HepG2 (cell line): ENCODE results near the gene MYH7B. TPM values are rescaled to one million over a fixed set of nuclear protein-coding genes. Genes with fewer than 3 reads are reported as not detected.

Experiments
- ATAC-seq: fragments of 200-7000 bp; cut with Tn5 transposase; 3 replicates; pipeline ENCODE4 v1.9.1; 2020; ENCODE audit warnings: mild to moderate bottlenecking, moderate library complexity
- BruUV-seq: library from RNA; stranded (reverse); fragments of 400-500 nt; replicated peaks from 2 replicates; lab custom pipeline; 2021; lab: Mats Ljungman, UMichigan
- CTCF ChIA-PET: fragments of 300-600 bp; formaldehyde crosslinking; extraction: SDS; loops from one replicate; lab custom pipeline; 2021; ENCODE audit warnings: low total read pairs, inconsistent platforms, low intra/inter-chr PET ratio; lab: Yijun Ruan, JAX
- POLR2A ChIA-PET: fragments of 350-600 bp; sonication (Branson Sonifier 250); formaldehyde crosslinking; loops from one replicate; lab custom pipeline; 2020; ENCODE audit warnings: antibody characterized with exemption, inconsistent platforms; lab: Yijun Ruan, JAX
- DNase-seq: peaks from one replicate; pipeline ENCODE4 v3.0.0-alpha.2; 2015; ENCODE audit warnings: low spot score
- FAIRE-seq: peaks from 3 replicates; lab custom pipeline; 2011; peaks lifted over from hg19 to GRCh38; lab: Jason Lieb, UNC
- H2AFZ ChIP-seq: one replicate; pipeline ENCODE4 v1.6.1; 2011; ENCODE audit warnings: low read length, inconsistent platforms
- H3K27ac ChIP-seq: fragments of 300-600 bp; 3 replicates; pipeline ENCODE4 v1.8.0; 2011; ENCODE audit warnings: mixed run types, mild to moderate bottlenecking, mixed read lengths, low read length, inconsistent platforms; ENCODE audit not compliant: insufficient read depth; ENCODE audit errors: extremely low read length
- H3K27me3 ChIP-seq, 2 experiments: fragments of 200-600 bp in 1 of 2; 2 replicates in 1 of 2; 3 replicates in 1 of 2; pipeline versions ENCODE4 v1.6.0 to v1.8.0; 2011; ENCODE audit warnings: low read length in 2 of 2, mild to moderate bottlenecking in 2 of 2, moderate library complexity in 2 of 2, inconsistent platforms in 1 of 2; ENCODE audit not compliant: insufficient read depth in 2 of 2, control insufficient read depth in 1 of 2
- H3K36me3 ChIP-seq, 2 experiments: fragments of 200-600 bp in 1 of 2; replicated peaks in 1 of 2; 2 replicates in 1 of 2; 3 replicates in 1 of 2; pipeline versions ENCODE4 v1.5.1 to v1.8.0; 2011; ENCODE audit warnings: low read length in 2 of 2, inconsistent platforms in 1 of 2; ENCODE audit not compliant: insufficient read depth in 2 of 2, control insufficient read depth in 1 of 2
- H3K4me1 ChIP-seq: 2 replicates; pipeline ENCODE4 v1.5.1; 2012; ENCODE audit warnings: low read length, inconsistent platforms; ENCODE audit not compliant: insufficient read depth
- H3K4me2 ChIP-seq: 2 replicates; pipeline ENCODE4 v1.6.0; 2011; ENCODE audit warnings: low read depth, low read length, inconsistent platforms
- H3K4me3 ChIP-seq, 3 experiments: fragments of 200-600 bp in 1 of 3; sonication (generic), shearing (Covaris generic) in 1 of 3; replicated peaks in 1 of 3; 2 replicates each; pipeline ENCODE4 v1.5.1; 2011 to 2016; ENCODE audit warnings: low read length in 3 of 3, inconsistent platforms in 2 of 3, low read depth in 2 of 3, mild to moderate bottlenecking in 2 of 3, control low read depth in 1 of 3, mixed read lengths in 1 of 3; ENCODE audit not compliant: insufficient read depth in 1 of 3
- H3K79me2 ChIP-seq: one replicate; pipeline ENCODE4 v1.6.1; 2011; ENCODE audit warnings: low read length, inconsistent platforms; ENCODE audit not compliant: insufficient read depth
- H3K9ac ChIP-seq: 2 replicates; pipeline ENCODE4 v1.6.0; 2011; ENCODE audit warnings: mild to moderate bottlenecking, low read depth, low read length, inconsistent platforms; ENCODE audit not compliant: insufficient read depth
- H3K9me3 ChIP-seq: 2 replicates; pipeline ENCODE4 v1.5.1; 2012; ENCODE audit warnings: mild to moderate bottlenecking, low read length
- H4K20me1 ChIP-seq: 2 replicates; pipeline ENCODE4 v1.6.0; 2011; ENCODE audit warnings: inconsistent platforms, mild to moderate bottlenecking, low read length, moderate library complexity; ENCODE audit not compliant: insufficient read depth
- AGO2 ChIP-seq: fragments of 200-400 bp; formaldehyde crosslinking; optimal IDR thresholded peaks from 2 replicates; pipeline ENCODE3; 2017; ENCODE audit warnings: mild to moderate bottlenecking, low read depth, low read length, moderate library complexity
- MTA1 ChIP-seq: sonication (generic); formaldehyde crosslinking; IDR thresholded peaks from 2 replicates; pipeline ENCODE4 v1.4.0; 2020; ENCODE audit warnings: missing genetic modification reagents, mild to moderate bottlenecking, borderline replicate concordance
- MZF1 ChIP-seq: sonication (generic); formaldehyde crosslinking; IDR thresholded peaks from 2 replicates; pipeline ENCODE4 v1.8.1; 2023; ENCODE audit warnings: mild to moderate bottlenecking, missing genetic modification reagents, borderline replicate concordance
- NFKB2 ChIP-seq: sonication (generic); formaldehyde crosslinking; IDR thresholded peaks from 2 replicates; pipeline ENCODE4 v1.4.0; 2020; ENCODE audit warnings: missing genetic modification reagents, borderline replicate concordance
- PLRG1 ChIP-seq: fragments of 450-650 bp; conservative IDR thresholded peaks from 2 replicates; pipeline ENCODE4 v1.6.1; 2016
- REL ChIP-seq: sonication (generic); formaldehyde crosslinking; conservative IDR thresholded peaks from 2 replicates; pipeline ENCODE4 v1.8.0; 2022; ENCODE audit warnings: mild to moderate bottlenecking, missing genetic modification reagents, moderate library complexity
- RFXAP ChIP-seq: sonication (generic); formaldehyde crosslinking; IDR thresholded peaks from 2 replicates; pipeline ENCODE4 v1.4.0; 2020; ENCODE audit warnings: missing genetic modification reagents, borderline replicate concordance
- TARDBP ChIP-seq: sonication (generic); formaldehyde crosslinking; IDR thresholded peaks from 2 replicates; pipeline ENCODE4 v1.8.0; 2022; ENCODE audit warnings: mild to moderate bottlenecking, missing genetic modification reagents
- THAP9 ChIP-seq: sonication (generic); formaldehyde crosslinking; IDR thresholded peaks from 2 replicates; pipeline ENCODE4; 2020; ENCODE audit warnings: missing genetic modification reagents, mild to moderate bottlenecking, borderline replicate concordance
- TOPORS ChIP-seq: sonication (generic); formaldehyde crosslinking; IDR thresholded peaks from 2 replicates; pipeline ENCODE4 v1.8.0; 2023; ENCODE audit warnings: mild to moderate bottlenecking, missing genetic modification reagents
- ZFP36L2 ChIP-seq: sonication (generic); formaldehyde crosslinking; IDR thresholded peaks from 2 replicates; pipeline ENCODE4 v1.4.0; 2020; ENCODE audit warnings: missing genetic modification reagents
- ZFP91 ChIP-seq: sonication (generic); formaldehyde crosslinking; IDR thresholded peaks from 2 replicates; pipeline ENCODE4 v1.9.0; 2022; ENCODE audit warnings: missing genetic modification reagents, mild to moderate bottlenecking, borderline replicate concordance
- ZFY ChIP-seq: sonication (generic); formaldehyde crosslinking; IDR thresholded peaks from 2 replicates; pipeline ENCODE4 v1.4.0; 2020; ENCODE audit warnings: missing genetic modification reagents
- ZNF224 ChIP-seq: sonication (generic); formaldehyde crosslinking; IDR thresholded peaks from 2 replicates; pipeline ENCODE4 v1.5.0; 2020; ENCODE audit warnings: mild to moderate bottlenecking, missing genetic modification reagents
- ZNF230 ChIP-seq: sonication (generic); formaldehyde crosslinking; IDR thresholded peaks from 2 replicates; pipeline ENCODE4 v1.4.0; 2020; ENCODE audit warnings: mild to moderate bottlenecking, missing genetic modification reagents
- ZNF292 ChIP-seq: sonication (generic); formaldehyde crosslinking; IDR thresholded peaks from 2 replicates; pipeline ENCODE4 v1.8.1; 2022; ENCODE audit warnings: mild to moderate bottlenecking, low read depth, missing genetic modification reagents, borderline replicate concordance
- ZNF589 ChIP-seq: sonication (generic); formaldehyde crosslinking; conservative IDR thresholded peaks from 2 replicates; pipeline ENCODE4 v1.8.0; 2022; ENCODE audit warnings: mild to moderate bottlenecking, moderate library complexity, missing genetic modification reagents
- ZSCAN30 ChIP-seq: sonication (generic); formaldehyde crosslinking; IDR thresholded peaks from 2 replicates; pipeline ENCODE4 v1.5.0; 2020; ENCODE audit warnings: mild to moderate bottlenecking, missing genetic modification reagents
- WGBS: methylation state at CpG from one replicate; pipeline ENCODE4 v1.1.6; 2017; ENCODE audit warnings: low lambda C conversion rate; 5-methylcytosine and 5-hydroxymethylcytosine counted together
- in situ Hi-C: cut with HindIII; loops from 2 replicates; pipeline ENCODE4 v1.10.0; 2017; ENCODE audit warnings: low pct_unique_long_range_greater_than_20kb; ENCODE audit not compliant: extremely low pct_ligation_motif_present
- intact Hi-C: fragments of 100-400 bp; cut with micrococcal nuclease; formaldehyde crosslinking; loops from one replicate; pipeline ENCODE4 v1.10.0; 2022; ENCODE audit not compliant: unreplicated experiment
- polyA plus RNA-seq, 8 experiments: library from polyadenylated mRNA; depleted of rRNA in 3 of 8; stranded (reverse) in 7 of 8; unstranded in 1 of 8; fragments of >200 nt; fragmentation: Illumina TruSeq in 4 of 8; extraction: Trizol in 4 of 8; gene quantifications; 2 replicates each; pipeline versions ENCODE4 v1.2.1 to v1.2.3, GENCODE V29; 2011 to 2016; ENCODE audit warnings: low read depth in 4 of 8, missing spikeins in 1 of 8, mixed read lengths in 1 of 8; ENCODE audit not compliant: insufficient read depth in 1 of 8
- total RNA-seq, 5 experiments: library from RNA; depleted of rRNA; stranded (reverse); fragments of >200 nt; fragmentation: Illumina TruSeq; extraction: Trizol; gene quantifications; 2 replicates each; pipeline ENCODE4 v1.2.3, GENCODE V29; 2016; ENCODE audit warnings: low read depth in 1 of 5
- TF ChIP-seq, protein P1 (sequence below): sonication (generic); formaldehyde crosslinking; IDR thresholded peaks from 2 replicates; pipeline ENCODE4 v1.4.0; 2020; ENCODE audit warnings: mild to moderate bottlenecking, low read depth, missing genetic modification reagents

MYH7B gene
- total and polyA plus RNA-seq, 2 of the 13 experiments (the other 11 are each of a cell fraction or from before 2014, with no cell fraction given), result 0.05 to 0.20 TPM

DNA sequence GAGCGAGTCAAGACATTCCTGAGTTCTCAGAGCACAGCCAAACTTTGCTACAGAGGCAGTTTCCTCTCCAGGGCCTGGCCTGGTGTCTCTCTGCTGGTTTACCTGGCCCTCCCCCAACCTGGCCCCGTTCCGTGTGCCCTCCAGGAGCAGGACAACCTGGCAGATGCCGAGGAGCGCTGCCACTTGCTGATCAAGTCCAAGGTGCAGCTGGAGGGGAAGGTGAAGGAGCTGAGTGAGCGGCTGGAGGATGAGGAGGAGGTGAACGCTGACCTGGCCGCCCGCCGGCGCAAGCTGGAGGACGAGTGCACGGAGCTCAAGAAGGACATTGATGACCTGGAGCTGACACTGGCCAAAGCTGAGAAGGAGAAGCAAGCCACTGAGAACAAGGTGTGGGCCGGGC, 39.5 kb downstream of the MYH7B start:
- H3K9ac ChIP-seq, result peak overlapping the region; percentile 22; the same call in 1 of the 2 replicates
- H3K4me2 ChIP-seq, result no peak overlapping the region
- 94% methylated on average over 14 of the region's 14 CpGs for WGBS
- no peak overlapping the region for H2AFZ ChIP-seq
- ATAC-seq (no peak; the same call in 2 of the 3 replicates), DNase-seq (no peak), FAIRE-seq (no peak)
- BruUV-seq, result no TSS peak
- H4K20me1 ChIP-seq, result no peaks in the 10 kb centered on the region
- H3K27me3 ChIP-seq, result no peaks in the 10 kb centered on the region
- peaks cover 17% of the 10 kb centered on the region for H3K4me1 ChIP-seq
- no peak overlapping the region for H3K4me3 ChIP-seq
- ChIA-PET CTCF (no interaction called here), POLR2A (no interaction called here)
- no peaks in the 10 kb centered on the region for H3K79me2 ChIP-seq
- in situ Hi-C loops, result no loop called here
- peak overlapping the region; percentile 29 for H3K27ac ChIP-seq
- peaks cover 16 to 23% of the 10 kb centered on the region in 2 experiments for H3K36me3 ChIP-seq
- intact Hi-C loops, result no loop called here
- H3K9me3 ChIP-seq, result no peaks in the 10 kb centered on the region
- TF ChIP-seq REL (CRISPR knock-in tag) (0 out of 2 replicates have a peak, but pooled peaks have one; percentile 47), AGO2 (peak; percentile 72), ZSCAN30 (0 out of 2 replicates have a peak, but pooled peaks have one; percentile 54), ZFP91 (0 out of 2 replicates have a peak, but pooled peaks have one; percentile 47), ZNF292 (0 out of 2 replicates have a peak, but pooled peaks have one; percentile 3), RFXAP (CRISPR knock-in tag) (no peak), ZFP36L2 (no peak), TARDBP (0 out of 2 replicates have a peak, but pooled peaks have one; percentile 15), ZFY (CRISPR knock-in tag) (0 out of 2 replicates have a peak, but pooled peaks have one; percentile 6), ZNF224 (CRISPR knock-in tag) (peak; percentile 16; the same call in 1 of the 2 replicates), ZNF589 (0 out of 2 replicates have a peak, but pooled peaks have one; percentile 11), MZF1 (no peak), MTA1 (0 out of 2 replicates have a peak, but pooled peaks have one; percentile 17), THAP9 (CRISPR knock-in tag) (0 out of 2 replicates have a peak, but pooled peaks have one; percentile 2), TOPORS (CRISPR knock-in tag) (peak; percentile 41; the same call in 1 of the 2 replicates), PLRG1 (no peak), ZNF230 (CRISPR knock-in tag) (0 out of 2 replicates have a peak, but pooled peaks have one; percentile 5), NFKB2 (CRISPR knock-in tag) (0 out of 2 replicates have a peak, but pooled peaks have one; percentile 3)
- TF ChIP-seq, protein P1, sequence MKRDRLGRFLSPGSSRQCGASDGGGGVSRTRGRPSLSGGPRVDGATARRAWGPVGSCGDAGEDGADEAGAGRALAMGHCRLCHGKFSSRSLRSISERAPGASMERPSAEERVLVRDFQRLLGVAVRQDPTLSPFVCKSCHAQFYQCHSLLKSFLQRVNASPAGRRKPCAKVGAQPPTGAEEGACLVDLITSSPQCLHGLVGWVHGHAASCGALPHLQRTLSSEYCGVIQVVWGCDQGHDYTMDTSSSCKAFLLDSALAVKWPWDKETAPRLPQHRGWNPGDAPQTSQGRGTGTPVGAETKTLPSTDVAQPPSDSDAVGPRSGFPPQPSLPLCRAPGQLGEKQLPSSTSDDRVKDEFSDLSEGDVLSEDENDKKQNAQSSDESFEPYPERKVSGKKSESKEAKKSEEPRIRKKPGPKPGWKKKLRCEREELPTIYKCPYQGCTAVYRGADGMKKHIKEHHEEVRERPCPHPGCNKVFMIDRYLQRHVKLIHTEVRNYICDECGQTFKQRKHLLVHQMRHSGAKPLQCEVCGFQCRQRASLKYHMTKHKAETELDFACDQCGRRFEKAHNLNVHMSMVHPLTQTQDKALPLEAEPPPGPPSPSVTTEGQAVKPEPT (CRISPR knock-in tag), result 0 out of 2 replicates have a peak, but pooled peaks have one; percentile 10
